Measurements from ENCODE around the gene GNRH2.
"Not testable (repeated sequence)": the region's sequence is repeated elsewhere in the genome, so short reads cannot be mapped to it uniquely, and the experiment has no call there.

Gene GNRH2

DNA sequence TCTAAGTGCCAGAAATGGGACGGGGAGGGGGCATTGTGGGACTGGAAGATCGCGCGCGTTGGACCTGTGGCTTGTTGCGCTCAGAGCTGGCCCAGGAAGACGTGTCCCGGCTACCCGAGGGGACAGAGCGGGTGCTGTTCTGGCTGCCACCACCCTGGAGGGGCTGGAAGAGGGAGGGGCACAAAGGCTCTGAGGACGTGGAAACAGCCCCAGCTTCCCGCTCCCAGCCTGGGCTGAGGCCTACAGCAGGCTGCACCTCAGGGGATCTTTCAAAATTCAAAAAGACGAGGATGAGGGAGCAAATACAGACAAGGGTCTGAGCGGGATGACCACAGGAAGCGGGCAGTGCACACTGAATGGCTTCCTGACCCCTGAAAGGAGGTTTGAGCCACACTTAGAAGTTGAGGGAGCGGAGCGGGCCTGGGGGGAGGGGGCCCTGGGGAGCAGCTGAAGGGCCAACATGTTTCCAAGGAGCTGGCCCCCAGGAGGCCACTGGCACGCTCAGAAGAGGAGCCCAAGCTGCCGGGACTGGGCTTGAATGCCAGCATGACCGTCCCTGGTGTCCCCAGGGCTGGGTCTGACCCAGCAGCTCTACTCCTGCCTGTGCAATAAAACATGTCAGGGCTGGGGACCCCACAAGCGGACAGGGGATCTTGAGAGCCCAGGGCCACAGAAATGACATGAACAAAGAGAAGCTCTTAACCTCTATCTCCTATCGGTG lies 29.3 kb downstream of the GNRH2 start:
- no peak for DNase-seq (ENCODE audit: low spot score)

DNA sequence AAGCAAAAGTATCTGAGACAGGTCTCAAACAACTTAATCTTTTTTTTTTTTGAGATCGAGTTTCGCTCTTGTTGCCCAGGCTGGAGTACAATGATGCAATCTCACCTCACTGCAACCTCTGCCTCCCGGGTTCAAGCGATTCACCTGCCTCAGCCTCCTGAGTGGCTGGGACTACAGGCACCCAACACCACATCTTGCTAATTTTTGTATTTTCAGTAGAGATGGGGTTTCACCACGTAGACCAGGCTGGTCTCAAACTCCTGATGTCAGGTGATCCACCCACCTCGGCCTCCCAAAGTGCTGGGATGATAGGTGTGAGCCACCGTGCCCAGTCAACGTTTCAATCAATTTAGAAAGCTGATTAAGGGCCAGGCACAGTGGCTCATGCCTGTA lies 29.8 kb downstream of the GNRH2 start:
- DNase-seq (ENCODE audit: low spot score) = not testable (repeated sequence)

DNA sequence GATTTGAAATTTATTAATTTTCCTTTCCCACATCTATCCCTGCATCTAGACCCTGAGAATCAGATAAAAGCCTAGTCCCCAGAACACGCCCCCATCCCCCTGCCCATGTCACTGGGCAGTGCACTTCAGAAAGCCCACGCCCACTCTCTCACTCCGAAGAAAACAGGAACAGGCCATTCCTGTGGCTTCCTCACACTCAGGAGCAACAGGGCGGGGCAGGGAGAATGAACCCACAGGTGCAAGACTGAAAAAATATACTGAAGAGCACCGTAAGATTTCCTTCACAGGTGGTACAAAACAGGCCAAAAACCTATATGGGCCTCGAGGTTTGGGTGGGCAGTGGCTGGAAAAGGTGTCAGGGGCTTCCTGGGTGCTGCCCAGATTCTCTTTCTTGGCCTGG lies 31.4 kb downstream of the GNRH2 start:
- no peak for DNase-seq (ENCODE audit: low spot score)

DNA sequence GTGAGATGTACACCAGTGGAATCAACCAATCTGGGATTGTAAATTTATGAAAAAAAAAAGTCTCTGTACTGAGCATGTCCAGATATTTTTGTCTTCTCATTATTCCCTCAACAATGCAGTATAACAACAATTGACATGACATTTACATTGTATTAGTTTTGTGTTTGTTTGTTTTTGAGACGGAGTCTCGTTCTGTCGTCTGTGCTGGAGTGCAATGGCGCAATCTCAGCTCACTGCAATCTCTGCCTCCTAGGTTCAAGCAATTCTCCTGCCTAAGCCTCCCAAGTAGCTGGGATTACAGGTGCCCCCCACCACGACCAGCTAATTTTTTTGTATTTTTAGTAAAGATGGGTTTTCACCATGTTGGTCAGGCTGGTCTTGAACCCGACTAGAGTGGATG lies 31.9 kb downstream of the GNRH2 start:
- not testable (repeated sequence) for DNase-seq (ENCODE audit: low spot score)

DNA sequence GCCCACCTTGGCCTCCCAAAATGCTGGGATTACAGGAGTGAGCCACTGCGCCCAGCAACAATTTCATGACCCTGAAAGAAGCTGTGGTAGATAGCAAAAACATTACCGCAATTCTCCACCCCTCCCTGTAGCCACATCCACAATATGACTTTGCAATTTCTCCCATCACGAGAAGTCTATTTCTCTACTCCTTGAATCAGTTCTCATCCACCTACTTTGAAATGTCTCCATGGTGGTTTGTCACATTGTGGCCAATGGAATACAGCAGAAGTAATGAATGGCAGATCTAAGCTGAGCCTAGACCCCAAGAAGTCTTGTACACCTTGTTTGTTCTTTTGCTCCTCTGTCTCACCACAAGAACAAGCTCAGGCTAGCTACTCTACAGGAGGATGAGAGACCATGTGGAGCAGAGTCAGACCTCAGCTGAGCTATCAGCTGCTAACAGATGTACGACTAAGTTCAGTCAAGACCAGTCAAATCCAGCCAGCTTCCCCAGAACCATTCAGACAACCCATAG lies 34.3 kb downstream of the GNRH2 start:
- no peak for DNase-seq (ENCODE audit: low spot score)

DNA sequence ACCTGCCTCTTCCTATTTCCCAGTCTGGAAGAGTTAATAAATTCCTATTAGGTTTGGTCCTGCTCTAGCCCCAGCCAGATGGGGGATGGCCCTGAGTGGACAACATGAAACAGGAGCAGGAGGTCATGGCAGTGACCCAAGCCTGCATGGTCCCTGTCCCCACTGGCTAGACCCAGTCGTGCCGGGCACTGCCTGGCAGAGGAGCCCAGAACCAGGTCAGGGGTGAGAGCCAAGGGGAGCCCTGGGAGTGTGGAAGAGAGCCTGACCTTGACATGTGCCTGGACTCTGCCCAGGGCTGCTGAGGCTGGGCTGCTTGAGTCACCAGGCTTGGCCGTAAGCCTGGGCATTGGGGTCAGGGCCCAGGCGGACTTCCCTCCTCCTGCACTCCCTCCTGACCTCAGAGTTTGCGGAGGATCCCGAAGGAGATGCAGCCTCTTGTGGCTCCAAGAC lies 37.5 kb downstream of the GNRH2 start:
- no peak for DNase-seq (ENCODE audit: low spot score)

DNA sequence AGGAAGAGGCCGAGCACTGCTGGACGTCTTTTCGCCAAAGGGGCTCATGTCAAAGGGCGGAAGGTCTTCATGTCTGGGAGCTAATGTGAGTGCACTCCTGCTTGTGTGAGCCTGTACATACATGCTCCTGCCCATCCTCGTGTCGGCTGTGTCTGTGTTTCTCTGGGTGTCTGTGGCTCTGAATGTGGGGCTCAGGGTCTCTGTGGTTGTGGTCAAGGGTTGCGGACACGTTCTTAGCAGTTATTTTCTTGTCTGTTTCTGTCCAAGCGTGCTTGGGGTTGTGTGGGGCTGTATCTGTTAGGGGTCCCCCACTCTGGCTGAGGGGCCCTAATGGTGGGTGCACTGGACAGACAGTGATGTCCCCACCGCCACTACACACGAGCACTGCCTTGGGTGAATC lies 38.2 kb downstream of the GNRH2 start:
- DNase-seq (ENCODE audit: low spot score) = no peak

DNA sequence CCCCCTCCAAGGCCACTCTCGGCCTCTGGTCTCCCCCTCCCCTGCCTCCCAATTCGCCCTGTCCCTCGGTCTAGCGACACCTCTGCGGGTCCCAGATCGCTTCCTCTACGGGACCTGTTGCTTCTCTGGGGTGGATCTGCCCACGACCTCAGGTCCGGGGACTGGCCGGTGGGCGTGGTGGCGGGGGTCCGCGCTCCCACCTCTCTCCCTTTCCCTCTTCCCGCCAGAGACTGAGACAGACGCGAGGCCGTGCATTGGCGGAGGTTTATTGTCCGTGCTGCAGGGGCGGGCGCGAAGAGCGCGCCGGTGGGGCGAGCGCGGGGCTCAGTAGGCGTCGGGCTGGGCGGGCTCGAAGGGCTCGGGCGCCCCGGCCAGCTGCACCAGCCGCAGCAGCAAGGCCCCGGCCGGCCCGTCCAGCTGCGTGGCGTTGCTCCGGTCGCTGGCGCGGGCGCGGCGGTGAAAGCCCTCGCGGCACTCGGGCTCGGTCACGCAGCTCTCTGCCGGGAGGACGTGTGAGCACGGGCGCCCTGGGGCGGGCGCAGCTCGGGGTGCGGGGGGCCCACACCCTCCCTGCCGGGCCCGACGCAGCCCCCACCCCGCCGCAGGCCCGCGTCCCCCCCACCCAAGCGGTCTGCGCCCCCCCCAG lies 39.0 kb downstream of the GNRH2 start:
- no peak for DNase-seq (ENCODE audit: low spot score)

DNA sequence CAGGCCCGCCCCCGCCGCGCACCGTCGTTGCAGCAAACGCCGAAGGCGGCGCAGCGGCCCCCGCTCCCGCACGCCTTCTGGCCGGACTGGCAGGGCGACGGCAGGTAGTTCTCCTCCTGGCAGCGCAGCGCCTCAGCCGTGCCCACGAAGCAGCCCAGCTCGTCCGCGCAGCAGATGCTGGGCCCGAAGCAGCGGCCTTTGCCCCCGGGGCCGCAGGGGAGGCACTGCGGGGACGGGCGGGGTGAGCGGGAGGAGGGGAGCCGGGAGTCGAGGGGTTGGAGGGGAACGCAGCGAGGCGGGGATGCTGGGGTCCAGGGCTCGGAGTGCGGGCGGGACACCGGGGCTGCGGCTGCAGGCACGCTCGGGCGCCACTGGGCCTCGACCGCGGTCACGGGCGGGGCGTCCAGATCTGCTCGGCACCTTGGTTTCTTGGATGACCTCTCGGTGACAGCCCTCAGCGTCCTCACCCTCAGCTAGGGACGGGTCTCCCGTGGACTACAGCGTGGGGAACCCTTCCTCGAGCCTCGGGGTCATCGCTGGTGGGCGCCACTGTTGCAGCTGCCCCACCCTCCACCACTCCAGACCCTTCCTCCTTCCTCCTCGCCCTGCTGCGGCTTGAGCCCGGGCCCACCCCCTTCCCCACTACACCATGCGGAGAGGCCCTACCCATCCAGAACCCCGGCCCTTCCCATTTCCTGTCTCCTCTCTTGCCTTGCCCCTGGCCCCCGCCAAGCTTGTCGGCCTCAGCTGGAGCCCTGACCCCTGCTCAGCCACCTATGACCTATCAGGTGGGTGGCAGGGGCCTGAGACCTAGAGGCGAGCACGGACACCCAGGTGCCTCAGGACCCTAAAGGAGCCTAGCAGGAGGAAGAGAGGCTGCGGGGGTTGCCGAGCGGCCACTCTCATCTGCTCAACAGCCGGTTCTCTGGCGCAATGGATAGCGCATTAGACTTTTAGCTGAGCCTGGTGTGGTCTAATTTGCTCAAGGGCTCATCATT lies 39.8 kb downstream of the GNRH2 start:
- no peak for DNase-seq (ENCODE audit: low spot score)

DNA sequence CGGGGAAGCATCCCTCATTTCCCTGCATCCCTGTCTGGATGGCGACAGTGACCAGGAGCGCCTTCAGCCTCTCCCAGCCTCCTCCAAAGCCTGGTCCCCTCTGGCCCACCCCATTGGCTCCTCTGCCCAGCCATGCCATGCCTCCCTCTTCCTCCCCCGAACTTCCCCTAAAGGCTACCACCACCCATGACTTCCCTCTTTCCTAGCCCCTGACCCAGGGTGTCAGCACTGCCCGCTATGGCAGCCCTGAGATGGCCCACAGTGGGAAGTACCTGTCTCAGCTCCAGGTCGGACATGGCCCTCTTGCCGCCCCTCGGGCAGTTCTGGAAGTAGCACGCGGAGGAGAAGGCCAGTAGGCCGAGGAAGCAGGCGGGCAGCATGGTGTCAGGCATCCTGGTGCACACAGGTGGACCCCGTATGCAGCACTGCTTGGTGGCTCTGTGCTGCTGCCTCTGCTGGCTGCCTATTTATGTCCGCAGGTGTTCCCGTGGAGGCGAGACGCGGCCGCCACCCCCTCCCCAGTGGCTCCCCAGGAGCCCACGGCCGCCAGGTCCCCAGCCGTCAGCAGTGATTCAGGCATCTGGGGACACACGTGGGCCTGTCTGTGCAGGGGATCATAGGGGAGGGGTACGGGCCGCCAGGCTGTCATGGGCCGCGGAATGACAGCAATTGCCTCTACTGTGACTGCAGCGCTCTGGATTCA lies 41.0 kb downstream of the GNRH2 start, which contains the start of gene AVP:
TSS of gene AVP (minus strand) at position 442 of the 703 bp plus-strand sequence. CDS start at position 392, 50 bp downstream.
- DNase-seq (ENCODE audit: low spot score) = no peak

DNA sequence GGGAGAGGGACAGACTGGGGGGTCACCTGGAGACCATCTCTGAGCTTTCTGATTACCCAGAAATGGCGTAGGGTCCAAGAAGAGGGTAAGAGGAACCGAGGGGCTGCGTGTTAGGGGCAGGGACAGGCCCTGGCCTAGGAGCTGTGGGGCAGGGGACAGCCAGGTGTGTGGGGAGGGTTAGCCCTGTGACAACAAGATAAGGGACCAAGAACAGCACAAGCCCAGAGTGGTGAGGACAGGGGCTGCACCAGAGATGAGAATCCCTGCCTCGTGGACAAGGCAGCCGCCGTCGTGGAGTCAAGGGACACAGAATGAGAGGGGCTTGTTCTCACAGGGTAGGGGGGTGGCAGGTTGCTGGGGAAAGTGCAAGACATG lies 41.6 kb downstream of the GNRH2 start:
- no peak for DNase-seq (ENCODE audit: low spot score)

DNA sequence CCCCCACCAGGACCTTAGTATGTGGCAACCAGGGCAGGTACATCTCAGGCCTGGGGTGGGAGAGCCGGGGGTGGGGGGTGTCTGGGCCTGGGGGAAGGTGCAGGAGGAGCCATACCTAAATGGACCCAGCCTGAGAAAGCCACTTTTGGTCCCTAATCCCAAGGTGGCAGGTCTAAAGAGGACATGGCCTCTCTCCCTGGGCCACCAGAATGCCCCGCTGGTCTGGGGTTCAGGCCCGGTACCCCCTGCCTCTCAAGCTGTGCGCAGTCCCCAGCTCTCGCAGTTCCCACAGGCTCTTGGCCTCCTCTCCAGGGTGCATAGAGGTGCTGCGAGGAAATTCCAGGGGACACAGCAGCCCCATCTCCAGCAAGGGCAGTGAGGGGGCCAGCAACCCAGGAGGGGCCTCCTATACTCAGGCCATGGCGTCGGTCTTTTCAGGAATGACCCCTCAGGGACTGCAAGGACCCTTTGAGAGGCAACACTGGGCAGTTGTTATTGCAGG lies 42.2 kb downstream of the GNRH2 start:
- DNase-seq (ENCODE audit: low spot score) = no peak

DNA sequence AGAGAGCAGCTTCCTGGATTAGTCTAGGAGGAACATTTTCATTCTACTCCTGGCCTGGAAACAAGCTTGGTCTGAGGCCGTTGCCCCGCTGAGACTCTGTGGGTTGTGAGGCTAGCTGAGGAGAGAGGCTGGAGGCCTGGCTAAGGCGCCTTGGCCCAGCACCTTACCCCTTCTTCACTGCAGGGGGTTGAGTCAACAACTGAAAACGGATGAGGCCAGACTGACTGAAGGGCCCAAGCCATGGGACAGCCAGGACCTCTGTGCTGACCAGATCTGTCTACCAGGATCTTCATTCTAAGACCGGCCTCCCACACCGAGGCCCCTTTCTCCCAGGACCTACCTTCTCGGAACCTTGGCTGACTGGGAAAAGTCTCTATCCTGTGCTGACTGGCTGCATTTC lies 44.6 kb downstream of the GNRH2 start:
- no peak for DNase-seq (ENCODE audit: low spot score)

DNA sequence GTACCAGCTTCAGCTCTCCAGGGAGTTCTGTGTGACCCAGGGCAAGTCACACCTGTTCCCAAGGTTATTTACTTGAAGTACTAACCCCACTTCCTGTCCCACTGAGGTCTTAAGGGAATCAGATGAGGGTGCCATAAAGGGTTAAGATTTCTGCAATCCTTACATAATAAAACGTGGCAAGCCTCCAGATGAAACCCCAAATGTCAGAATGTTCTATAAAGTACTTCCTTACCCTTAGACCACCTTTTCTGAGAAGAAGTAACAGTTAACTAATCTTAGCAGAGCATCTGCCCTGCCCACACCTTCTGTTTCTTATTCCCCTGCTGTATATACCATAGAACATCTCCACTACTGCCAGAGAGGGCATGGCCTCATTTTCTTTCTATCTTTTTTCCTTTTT lies 47.1 kb downstream of the GNRH2 start:
- no peak for DNase-seq (ENCODE audit: low spot score)

DNA sequence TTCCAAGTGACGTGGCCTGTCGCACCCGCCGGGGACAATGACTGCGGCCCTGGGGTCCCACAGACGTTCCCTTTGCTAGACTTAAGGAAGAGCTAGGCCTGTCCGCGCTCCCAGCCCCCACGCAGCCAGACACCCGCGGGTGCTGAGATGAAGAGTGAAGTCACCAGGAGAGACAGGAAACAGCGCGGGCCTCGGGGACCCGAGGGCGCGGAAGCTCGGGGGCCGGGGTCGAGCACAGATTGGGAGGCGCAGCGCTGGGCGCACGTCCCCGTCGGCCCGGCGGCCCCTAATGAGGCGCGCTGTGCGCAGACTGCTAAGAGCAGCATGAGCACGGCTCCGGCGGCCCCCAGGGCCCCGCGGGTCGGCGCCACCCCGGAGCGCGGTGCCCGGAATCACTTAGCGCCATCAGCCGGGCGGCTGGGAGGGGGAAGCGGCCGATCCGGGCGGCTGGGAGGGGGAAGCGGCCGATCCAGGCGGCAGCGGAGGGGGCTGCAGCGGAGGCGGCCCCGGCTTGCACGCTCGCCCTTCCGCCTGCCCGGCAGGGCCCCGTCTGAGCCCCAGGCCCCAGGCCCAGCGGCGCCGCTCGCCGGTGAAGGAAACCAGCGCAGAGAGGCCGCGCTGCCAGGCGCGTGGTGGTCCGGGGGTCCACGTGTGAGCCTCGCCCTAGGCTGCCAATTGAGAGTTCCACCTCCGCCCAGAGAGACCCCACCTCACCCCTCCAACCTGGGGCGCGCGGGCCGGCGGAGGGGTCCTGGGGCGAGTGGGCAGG lies 49.4 kb downstream of the GNRH2 start:
- no peak for DNase-seq (ENCODE audit: low spot score)

DNA sequence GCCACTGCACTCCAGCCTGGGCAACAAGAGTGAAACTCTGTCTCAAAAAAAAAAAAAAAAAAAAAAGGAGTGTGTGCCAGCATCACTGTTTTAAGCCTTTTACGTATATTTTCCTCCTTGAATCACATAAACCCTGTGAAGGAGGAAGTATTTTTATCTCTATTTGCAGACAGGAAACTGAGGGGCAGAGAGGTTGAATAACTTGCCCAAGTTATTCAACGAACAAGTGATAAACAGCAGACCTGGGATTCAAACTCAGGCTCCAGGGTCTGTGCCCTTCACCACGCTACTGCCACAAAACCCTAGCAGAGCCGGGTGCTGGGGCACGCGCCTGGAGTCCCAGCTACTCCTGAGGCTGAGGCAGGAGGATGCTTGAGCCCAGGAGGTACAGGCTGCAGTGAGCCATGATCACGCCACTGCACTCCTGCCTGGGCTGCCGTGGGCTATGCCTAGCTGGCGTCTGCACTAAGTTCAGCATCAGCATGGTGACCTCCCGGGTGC lies 50.5 kb downstream of the GNRH2 start:
- DNase-seq (ENCODE audit: low spot score) = no peak

DNA sequence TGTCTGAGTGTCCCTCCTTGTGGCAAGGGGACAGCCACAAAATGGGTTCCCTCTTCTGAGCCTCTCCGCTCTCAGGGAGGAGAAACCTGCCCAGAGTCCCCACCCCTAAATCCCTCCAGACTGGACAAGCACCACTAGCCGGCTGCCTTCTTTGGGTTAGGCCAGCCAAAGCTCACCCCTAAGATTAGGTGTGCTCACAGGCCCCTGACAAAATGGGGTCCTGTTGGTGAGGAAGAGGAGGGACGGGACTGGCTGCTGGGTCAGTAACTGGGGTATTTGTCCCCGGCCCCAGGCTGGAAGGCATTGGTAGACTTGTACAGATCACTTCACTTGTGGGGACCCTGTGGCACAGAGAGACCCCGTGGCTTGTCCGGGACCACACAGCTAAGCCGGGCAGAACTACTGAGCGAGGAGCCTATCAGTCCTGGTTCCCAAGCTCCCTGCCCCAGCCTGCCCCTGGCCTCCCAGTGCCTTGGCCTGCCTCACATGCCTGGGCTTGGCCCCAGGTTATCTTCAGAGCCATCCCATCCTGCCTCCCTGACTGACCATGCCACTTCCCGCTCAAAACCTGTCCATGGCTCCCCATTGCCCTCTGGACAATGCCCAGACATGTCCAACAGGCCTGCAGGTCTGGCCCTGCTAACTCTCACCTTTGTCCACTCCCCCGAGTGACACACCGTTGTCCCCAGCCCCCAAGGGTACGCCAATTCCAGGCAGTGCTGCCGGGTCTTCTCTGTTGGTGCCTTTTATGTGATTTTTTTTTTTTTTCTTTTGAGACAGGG lies 51.6 kb downstream of the GNRH2 start:
- no peak for DNase-seq (ENCODE audit: low spot score)

All from SK-N-DZ (cell line).